ENCODE data around the gene POLR2F. TPM values are rescaled to one million over a fixed set of nuclear protein-coding genes. Genes with fewer than 3 reads are reported as not detected.
"Not testable (repeated sequence)": the region's sequence is repeated elsewhere in the genome, so short reads cannot be mapped to it uniquely, and the experiment has no call there.

Gene POLR2F
- total RNA-seq, 1 experiment from 2014 or later = 138 TPM

DNA sequence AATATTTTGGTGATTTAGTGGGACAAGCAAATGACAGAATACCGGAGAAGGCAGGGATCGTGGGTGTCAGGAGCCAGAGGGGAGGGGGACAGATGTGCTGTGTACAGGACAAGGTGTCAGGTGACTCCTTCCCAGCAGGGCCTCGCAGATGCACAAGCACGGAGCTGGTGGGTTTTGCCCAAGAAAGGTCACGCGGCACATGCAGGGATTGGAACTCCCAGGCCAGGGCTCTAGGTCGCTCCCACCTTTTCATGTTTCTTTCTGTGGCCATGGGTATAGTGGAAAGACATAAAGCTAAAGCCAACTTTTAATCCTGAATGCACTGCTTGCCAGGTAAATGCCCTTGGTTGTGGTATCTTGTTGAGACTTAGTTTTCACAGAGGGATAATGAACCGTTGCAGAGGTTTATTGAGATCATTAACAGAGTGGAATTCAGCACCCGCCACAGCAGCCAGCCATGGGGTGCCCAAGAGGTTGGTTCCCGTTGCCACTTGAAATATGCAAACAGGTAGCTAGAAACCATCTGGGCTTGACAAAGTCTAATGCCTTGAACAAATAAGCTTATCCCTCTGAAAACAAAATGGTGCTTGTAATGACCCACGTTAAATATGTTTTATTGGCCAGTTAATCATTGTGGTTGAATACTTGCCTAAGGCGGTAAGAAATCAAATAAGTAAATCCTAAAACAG lies 10.2 kb upstream of the POLR2F start:
- POLR2A ChIA-PET = interaction anchor here (0.8 kb wide), 1 partner anchor 10 kb away, joined by 4 read pairs; the partner anchor contains the start of genes C22orf23 and POLR2F
- Mint-ChIP-seq H3K4me1 (peaks cover 4% of the 10 kb centered on the region; the same call in 1 of the 2 replicates), H3K4me3 (no peak overlapping the region), H3K27ac (no peak overlapping the region; the same call in 1 of the 2 replicates), H3K9me3 (no peaks in the 10 kb centered on the region), H3K36me3 (peaks cover 13% of the 10 kb centered on the region), H3K27me3 (ENCODE audit: low read depth) (no peaks in the 10 kb centered on the region)
- no peak for DNase-seq (ENCODE audit: low spot score)
- CTCF ChIA-PET = interaction anchor here (1.0 to 5.9 kb wide), 2 partner anchors 9 to 38 kb away, joined by 3 to 25 read pairs; partner anchors contain the start of gene MICALL1
- no peak for ATAC-seq
- no peak for TF ChIP-seq KAT7 (CRISPR knock-in tag; IDR thresholded peaks at IDR 0.05; ENCODE audit: borderline replicate concordance)
- TF ChIP-seq, protein P1, sequence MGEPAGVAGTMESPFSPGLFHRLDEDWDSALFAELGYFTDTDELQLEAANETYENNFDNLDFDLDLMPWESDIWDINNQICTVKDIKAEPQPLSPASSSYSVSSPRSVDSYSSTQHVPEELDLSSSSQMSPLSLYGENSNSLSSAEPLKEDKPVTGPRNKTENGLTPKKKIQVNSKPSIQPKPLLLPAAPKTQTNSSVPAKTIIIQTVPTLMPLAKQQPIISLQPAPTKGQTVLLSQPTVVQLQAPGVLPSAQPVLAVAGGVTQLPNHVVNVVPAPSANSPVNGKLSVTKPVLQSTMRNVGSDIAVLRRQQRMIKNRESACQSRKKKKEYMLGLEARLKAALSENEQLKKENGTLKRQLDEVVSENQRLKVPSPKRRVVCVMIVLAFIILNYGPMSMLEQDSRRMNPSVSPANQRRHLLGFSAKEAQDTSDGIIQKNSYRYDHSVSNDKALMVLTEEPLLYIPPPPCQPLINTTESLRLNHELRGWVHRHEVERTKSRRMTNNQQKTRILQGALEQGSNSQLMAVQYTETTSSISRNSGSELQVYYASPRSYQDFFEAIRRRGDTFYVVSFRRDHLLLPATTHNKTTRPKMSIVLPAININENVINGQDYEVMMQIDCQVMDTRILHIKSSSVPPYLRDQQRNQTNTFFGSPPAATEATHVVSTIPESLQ (CRISPR knock-in tag; IDR thresholded peaks at IDR 0.05) = no peak
- no peak for TF ChIP-seq MYBL2 (CRISPR knock-in tag; IDR thresholded peaks at IDR 0.05)

DNA sequence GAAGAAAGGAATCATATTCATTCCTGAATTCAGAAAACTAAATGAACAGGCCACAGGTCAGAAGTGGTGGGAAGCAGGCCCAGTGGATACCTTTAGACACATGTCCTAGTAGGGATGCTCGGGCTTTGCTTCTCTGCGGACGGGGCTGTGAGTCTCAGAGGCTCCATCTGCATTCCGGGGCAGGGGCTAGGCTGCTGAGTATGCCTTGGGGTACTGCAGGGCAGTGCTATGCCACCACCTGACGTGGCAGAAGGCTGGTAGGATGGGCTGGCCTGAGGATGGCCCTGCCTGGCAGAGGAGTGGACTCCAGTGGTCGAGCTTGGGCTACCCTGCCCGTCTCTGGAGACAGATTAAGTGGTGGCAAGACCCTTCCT lies 9.7 kb upstream of the POLR2F start:
- Mint-ChIP-seq H3K27me3 (ENCODE audit: low read depth) (no peaks in the 10 kb centered on the region), H3K9me3 (no peaks in the 10 kb centered on the region), H3K27ac (no peak overlapping the region), H3K36me3 (peaks cover 13% of the 10 kb centered on the region), H3K4me1 (peaks cover 4% of the 10 kb centered on the region; the same call in 1 of the 2 replicates), H3K4me3 (no peak overlapping the region)
- ChIA-PET POLR2A (interaction anchor here (0.8 kb wide), 1 partner anchor 9 kb away, joined by 4 read pairs; the partner anchor contains the start of genes C22orf23 and POLR2F), CTCF (interaction anchor here (1.0 to 5.9 kb wide), 2 partner anchors 10 to 38 kb away, joined by 3 to 25 read pairs; partner anchors contain the start of gene MICALL1)
- DNase-seq (ENCODE audit: low spot score) = no peak
- TF ChIP-seq, protein P2, sequence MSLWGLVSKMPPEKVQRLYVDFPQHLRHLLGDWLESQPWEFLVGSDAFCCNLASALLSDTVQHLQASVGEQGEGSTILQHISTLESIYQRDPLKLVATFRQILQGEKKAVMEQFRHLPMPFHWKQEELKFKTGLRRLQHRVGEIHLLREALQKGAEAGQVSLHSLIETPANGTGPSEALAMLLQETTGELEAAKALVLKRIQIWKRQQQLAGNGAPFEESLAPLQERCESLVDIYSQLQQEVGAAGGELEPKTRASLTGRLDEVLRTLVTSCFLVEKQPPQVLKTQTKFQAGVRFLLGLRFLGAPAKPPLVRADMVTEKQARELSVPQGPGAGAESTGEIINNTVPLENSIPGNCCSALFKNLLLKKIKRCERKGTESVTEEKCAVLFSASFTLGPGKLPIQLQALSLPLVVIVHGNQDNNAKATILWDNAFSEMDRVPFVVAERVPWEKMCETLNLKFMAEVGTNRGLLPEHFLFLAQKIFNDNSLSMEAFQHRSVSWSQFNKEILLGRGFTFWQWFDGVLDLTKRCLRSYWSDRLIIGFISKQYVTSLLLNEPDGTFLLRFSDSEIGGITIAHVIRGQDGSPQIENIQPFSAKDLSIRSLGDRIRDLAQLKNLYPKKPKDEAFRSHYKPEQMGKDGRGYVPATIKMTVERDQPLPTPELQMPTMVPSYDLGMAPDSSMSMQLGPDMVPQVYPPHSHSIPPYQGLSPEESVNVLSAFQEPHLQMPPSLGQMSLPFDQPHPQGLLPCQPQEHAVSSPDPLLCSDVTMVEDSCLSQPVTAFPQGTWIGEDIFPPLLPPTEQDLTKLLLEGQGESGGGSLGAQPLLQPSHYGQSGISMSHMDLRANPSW (CRISPR knock-in tag; conservative IDR thresholded peaks at IDR 0.05; ENCODE audit: low read depth) = no peak
- TF ChIP-seq, protein P1 (CRISPR knock-in tag; IDR thresholded peaks at IDR 0.05) = no peak
- TF ChIP-seq, protein P3, sequence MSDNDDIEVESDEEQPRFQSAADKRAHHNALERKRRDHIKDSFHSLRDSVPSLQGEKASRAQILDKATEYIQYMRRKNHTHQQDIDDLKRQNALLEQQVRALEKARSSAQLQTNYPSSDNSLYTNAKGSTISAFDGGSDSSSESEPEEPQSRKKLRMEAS (CRISPR knock-in tag; IDR thresholded peaks at IDR 0.05) = no peak
- TF ChIP-seq, protein P4, sequence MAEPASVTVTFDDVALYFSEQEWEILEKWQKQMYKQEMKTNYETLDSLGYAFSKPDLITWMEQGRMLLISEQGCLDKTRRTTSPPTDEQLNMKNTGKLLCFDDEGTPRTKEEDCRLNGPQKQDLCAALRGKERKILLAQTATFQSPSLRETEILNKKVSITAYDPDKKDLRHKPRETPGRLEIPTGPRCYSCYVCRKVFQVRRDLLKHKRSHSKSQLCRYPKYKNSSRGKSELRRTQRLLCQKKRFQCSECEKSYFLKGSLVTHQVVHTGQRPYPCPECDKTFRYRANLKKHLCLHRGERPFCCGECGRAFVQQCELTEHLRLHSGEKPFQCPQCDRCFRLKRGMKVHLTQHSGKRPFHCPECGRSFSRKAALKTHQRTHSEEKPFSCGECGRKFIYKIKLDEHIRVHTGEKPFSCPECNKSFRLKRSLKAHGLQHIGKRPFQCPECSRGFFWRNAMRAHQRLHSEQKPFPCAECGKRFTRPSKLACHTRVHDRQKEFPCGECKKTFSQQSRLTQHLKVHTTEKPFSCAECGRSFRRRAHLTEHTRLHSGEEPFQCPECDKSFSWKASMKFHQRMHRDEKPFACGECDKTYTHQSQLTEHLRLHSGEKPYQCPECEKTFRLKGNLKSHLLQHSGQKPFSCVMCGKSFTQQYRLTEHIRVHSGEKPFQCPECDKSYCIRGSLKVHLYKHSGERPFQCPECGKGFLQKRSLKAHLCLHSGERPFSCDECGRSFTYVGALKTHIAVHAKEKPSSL (CRISPR knock-in tag; conservative IDR thresholded peaks at IDR 0.05) = no peak
- no peak for TF ChIP-seq GRHL2 (CRISPR knock-in tag; IDR thresholded peaks at IDR 0.05; ENCODE audit: insufficient replicate concordance, severe bottlenecking)
- TF ChIP-seq SMAD4 (CRISPR knock-in tag; IDR thresholded peaks at IDR 0.05) = no peak
- TF ChIP-seq, protein P5, sequence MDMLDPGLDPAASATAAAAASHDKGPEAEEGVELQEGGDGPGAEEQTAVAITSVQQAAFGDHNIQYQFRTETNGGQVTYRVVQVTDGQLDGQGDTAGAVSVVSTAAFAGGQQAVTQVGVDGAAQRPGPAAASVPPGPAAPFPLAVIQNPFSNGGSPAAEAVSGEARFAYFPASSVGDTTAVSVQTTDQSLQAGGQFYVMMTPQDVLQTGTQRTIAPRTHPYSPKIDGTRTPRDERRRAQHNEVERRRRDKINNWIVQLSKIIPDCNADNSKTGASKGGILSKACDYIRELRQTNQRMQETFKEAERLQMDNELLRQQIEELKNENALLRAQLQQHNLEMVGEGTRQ (CRISPR knock-in tag; IDR thresholded peaks at IDR 0.05) = no peak
- no peak for TF ChIP-seq JUN (CRISPR knock-in tag; IDR thresholded peaks at IDR 0.05)
- no peak for TF ChIP-seq ZBTB21 (CRISPR knock-in tag; IDR thresholded peaks at IDR 0.05; ENCODE audit: borderline replicate concordance)
- TF ChIP-seq OVOL2 (CRISPR knock-in tag; IDR thresholded peaks at IDR 0.05; ENCODE audit: borderline replicate concordance) = no peak
- no peak for TF ChIP-seq TP53 (CRISPR knock-in tag; IDR thresholded peaks at IDR 0.05)
- TF ChIP-seq, protein P6, sequence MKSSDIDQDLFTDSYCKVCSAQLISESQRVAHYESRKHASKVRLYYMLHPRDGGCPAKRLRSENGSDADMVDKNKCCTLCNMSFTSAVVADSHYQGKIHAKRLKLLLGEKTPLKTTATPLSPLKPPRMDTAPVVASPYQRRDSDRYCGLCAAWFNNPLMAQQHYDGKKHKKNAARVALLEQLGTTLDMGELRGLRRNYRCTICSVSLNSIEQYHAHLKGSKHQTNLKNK (CRISPR knock-in tag; IDR thresholded peaks at IDR 0.05) = no peak
- TF ChIP-seq, protein P7, sequence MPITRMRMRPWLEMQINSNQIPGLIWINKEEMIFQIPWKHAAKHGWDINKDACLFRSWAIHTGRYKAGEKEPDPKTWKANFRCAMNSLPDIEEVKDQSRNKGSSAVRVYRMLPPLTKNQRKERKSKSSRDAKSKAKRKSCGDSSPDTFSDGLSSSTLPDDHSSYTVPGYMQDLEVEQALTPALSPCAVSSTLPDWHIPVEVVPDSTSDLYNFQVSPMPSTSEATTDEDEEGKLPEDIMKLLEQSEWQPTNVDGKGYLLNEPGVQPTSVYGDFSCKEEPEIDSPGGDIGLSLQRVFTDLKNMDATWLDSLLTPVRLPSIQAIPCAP (CRISPR knock-in tag; IDR thresholded peaks at IDR 0.05) = no peak
- TF ChIP-seq, protein P8, sequence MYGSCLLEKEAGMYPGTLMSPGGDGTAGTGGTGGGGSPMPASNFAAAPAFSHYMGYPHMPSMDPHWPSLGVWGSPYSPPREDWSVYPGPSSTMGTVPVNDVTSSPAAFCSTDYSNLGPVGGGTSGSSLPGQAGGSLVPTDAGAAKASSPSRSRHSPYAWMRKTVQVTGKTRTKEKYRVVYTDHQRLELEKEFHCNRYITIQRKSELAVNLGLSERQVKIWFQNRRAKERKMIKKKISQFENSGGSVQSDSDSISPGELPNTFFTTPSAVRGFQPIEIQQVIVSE (CRISPR knock-in tag; IDR thresholded peaks at IDR 0.05; ENCODE audit: borderline replicate concordance) = no peak
- no peak for TF ChIP-seq NR1H2 (CRISPR knock-in tag; IDR thresholded peaks at IDR 0.05)
- no peak for ATAC-seq

DNA sequence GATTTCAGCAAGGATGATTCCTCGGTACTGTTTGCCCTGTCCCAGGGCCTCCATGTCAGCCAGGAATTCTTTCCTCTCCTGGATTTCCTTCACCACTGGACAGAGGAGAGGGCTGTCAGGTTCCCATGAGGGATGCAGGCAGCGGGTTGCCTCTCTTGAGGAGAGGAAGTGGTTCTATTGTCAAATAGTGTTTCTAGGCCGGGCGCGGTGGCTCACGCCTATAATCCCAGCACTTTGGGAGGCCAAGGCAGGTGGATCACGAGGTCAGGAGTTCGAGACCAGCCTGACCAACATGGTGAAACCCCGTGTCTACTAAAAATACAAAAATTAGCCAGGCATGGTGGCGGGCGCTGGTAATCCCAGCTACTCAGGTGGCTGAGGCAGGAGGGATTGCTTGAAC lies 9.1 kb upstream of the POLR2F start:
- CTCF ChIA-PET = interaction anchor here (5.9 kb wide), 1 partner anchor 10 kb away, joined by 25 read pairs; no protein-coding TSS in a partner anchor
- not testable (repeated sequence) for H3K4me3 Mint-ChIP-seq, H3K27ac Mint-ChIP-seq

More for the DNA sequence above, 9.1 kb upstream of the POLR2F start:
- H3K27me3 Mint-ChIP-seq (ENCODE audit: low read depth); H3K9me3 Mint-ChIP-seq; H3K4me1 Mint-ChIP-seq; POLR2A ChIA-PET; DNase-seq (ENCODE audit: low spot score); ATAC-seq: not testable (repeated sequence)
- H3K36me3 Mint-ChIP-seq = peaks cover 13% of the 10 kb centered on the region

Measured in WTC11 (cell line).